CD14-positive monocyte (primary cell): Measurements from ENCODE around the gene C12orf75. TPM values are rescaled to one million over a fixed set of nuclear protein-coding genes. Genes with fewer than 3 reads are reported as not detected.

Experiments used
- DNase-seq, 3 donors: peaks; one replicate each; pipeline ENCODE4 v3.0.0-alpha.2; 2011 to 2022
- H2AFZ ChIP-seq: 2 replicates; pipeline ENCODE4 v1.6.0; 2012; ENCODE audit warnings: mild to moderate bottlenecking, low read depth, low read length, inconsistent platforms; ENCODE audit not compliant: insufficient read depth, poor library complexity, severe bottlenecking
- H3K27ac ChIP-seq, 2 donors: 1 replicate in 1 of 2; 2 replicates in 1 of 2; pipeline ENCODE4 v1.5.1; 2012 to 2013; ENCODE audit warnings: low read length in 2 of 2, control low read depth in 1 of 2, inconsistent platforms in 1 of 2, low read depth in 1 of 2, mild to moderate bottlenecking in 1 of 2
- H3K27me3 ChIP-seq, 2 donors: one replicate each; pipeline versions ENCODE4 v1.6.0 to v1.6.1; 2011 to 2013; ENCODE audit warnings: low read length in 2 of 2; ENCODE audit not compliant: control insufficient read depth in 2 of 2, insufficient read depth in 2 of 2
- H3K36me3 ChIP-seq, 2 donors: replicated peaks in 1 of 2; 1 replicate in 1 of 2; 2 replicates in 1 of 2; pipeline versions ENCODE4 v1.5.1 to v1.6.1; 2012 to 2013; ENCODE audit warnings: low read length in 2 of 2, control low read depth in 1 of 2, inconsistent platforms in 1 of 2, mild to moderate bottlenecking in 1 of 2; ENCODE audit not compliant: insufficient read depth in 2 of 2, control insufficient read depth in 1 of 2
- H3K4me1 ChIP-seq, 2 donors: 1 replicate in 1 of 2; 2 replicates in 1 of 2; pipeline versions ENCODE4 v1.5.1 to v1.6.1; 2012 to 2013; ENCODE audit warnings: low read length in 2 of 2, control low read depth in 1 of 2, inconsistent platforms in 1 of 2, mild to moderate bottlenecking in 1 of 2, moderate library complexity in 1 of 2; ENCODE audit not compliant: insufficient read depth in 2 of 2, control insufficient read depth in 1 of 2
- H3K4me2 ChIP-seq: replicated peaks from 2 replicates; pipeline ENCODE3; 2012; ENCODE audit warnings: low read length, moderate library complexity, mild to moderate bottlenecking; ENCODE audit not compliant: poor library complexity, severe bottlenecking; ENCODE audit errors: extremely low read depth
- H3K4me3 ChIP-seq, 3 experiments: fragments of 200-600 bp in 1 of 3; sonication (generic) in 1 of 3; replicated peaks in 1 of 3; 1 replicate in 2 of 3; 2 replicates in 1 of 3; pipeline ENCODE4 v1.5.1; 2011 to 2013; ENCODE audit warnings: low read length in 3 of 3, mild to moderate bottlenecking in 3 of 3, control low read depth in 2 of 3, low read depth in 2 of 3, inconsistent platforms in 1 of 3, moderate library complexity in 1 of 3
- H3K79me2 ChIP-seq: 2 replicates; pipeline ENCODE4 v1.6.0; 2012; ENCODE audit warnings: mild to moderate bottlenecking, control low read depth, inconsistent platforms, low read length, moderate library complexity; ENCODE audit not compliant: insufficient read depth
- H3K9ac ChIP-seq: 2 replicates; pipeline ENCODE4 v1.6.0; 2017; ENCODE audit warnings: low read length, mild to moderate bottlenecking; ENCODE audit not compliant: insufficient read depth, poor library complexity, severe bottlenecking
- H3K9me3 ChIP-seq, 2 donors: replicated peaks in 1 of 2; 1 replicate in 1 of 2; 2 replicates in 1 of 2; pipeline versions ENCODE4 v1.5.1 to v1.6.1; 2012 to 2013; ENCODE audit warnings: low read length in 2 of 2, control low read depth in 1 of 2; ENCODE audit not compliant: control insufficient read depth in 1 of 2, insufficient read depth in 1 of 2
- H4K20me1 ChIP-seq: 2 replicates; pipeline ENCODE4 v1.6.0; 2012; ENCODE audit warnings: mild to moderate bottlenecking, low read length, control low read depth, moderate library complexity; ENCODE audit not compliant: insufficient read depth
- H3K27ac Mint-ChIP-seq, 7 donors: one replicate each; pipeline ENCODE4 v1.8.0; 2020; ENCODE audit warnings: mild to moderate bottlenecking in 7 of 7, mixed read lengths in 7 of 7, moderate library complexity in 6 of 7, inconsistent platforms in 2 of 7
- H3K27me3 Mint-ChIP-seq, 3 donors: one replicate each; pipeline ENCODE4 v1.8.0; 2021 to 2022; ENCODE audit warnings: low read depth in 3 of 3, mild to moderate bottlenecking in 3 of 3, mixed read lengths in 3 of 3, moderate library complexity in 3 of 3, inconsistent platforms in 1 of 3
- H3K36me3 Mint-ChIP-seq, 2 donors: one replicate each; pipeline ENCODE4 v1.8.0; 2020; ENCODE audit warnings: mixed read lengths in 2 of 2, inconsistent platforms in 1 of 2, mild to moderate bottlenecking in 1 of 2
- H3K4me1 Mint-ChIP-seq: one replicate; pipeline ENCODE4 v1.8.0; 2020; ENCODE audit warnings: mild to moderate bottlenecking, mixed read lengths
- H3K4me3 Mint-ChIP-seq, 2 donors: one replicate each; pipeline ENCODE4 v1.8.0; 2020; ENCODE audit warnings: mild to moderate bottlenecking in 2 of 2, mixed read lengths in 2 of 2, moderate library complexity in 1 of 2
- H3K9me3 Mint-ChIP-seq, 7 donors: one replicate each; pipeline ENCODE4 v1.8.0; 2020 to 2022; ENCODE audit warnings: mixed read lengths in 7 of 7, mild to moderate bottlenecking in 6 of 7, moderate library complexity in 6 of 7, inconsistent platforms in 2 of 7
- WGBS: methylation state at CpG from one replicate; pipeline ENCODE4 v1.1.5; 2013; ENCODE audit warnings: missing lambda C conversion rate; ENCODE audit not compliant: insufficient coverage; 5-methylcytosine and 5-hydroxymethylcytosine counted together
- intact Hi-C, 2 donors: fragments of 100-400 bp; cut with micrococcal nuclease; formaldehyde crosslinking; loops; one replicate each; pipeline versions ENCODE4 v1.15.0 to v1.15.1; 2023
- polyA plus RNA-seq, 3 donors: library from polyadenylated mRNA; depleted of rRNA in 1 of 3; unstranded in 2 of 3; stranded (reverse) in 1 of 3; fragments of 300-500 nt in 2 of 3; fragments of >200 nt in 1 of 3; fragmentation: Illumina TruSeq in 2 of 3; gene quantifications; 1 replicate in 2 of 3; 2 replicates in 1 of 3; pipeline ENCODE4 v1.2.3, GENCODE V29; 2012 to 2021
- TF ChIP-seq, protein P1 (sequence below): fragments of 200-600 bp; IDR thresholded peaks from one replicate; pipeline ENCODE4 v1.8.0; 2022; ENCODE audit warnings: antibody characterized with exemption, mild to moderate bottlenecking

Gene C12orf75
- polyA plus RNA-seq, 3 donors, result 0.45 to 0.73 (median 0.73) TPM

DNA sequence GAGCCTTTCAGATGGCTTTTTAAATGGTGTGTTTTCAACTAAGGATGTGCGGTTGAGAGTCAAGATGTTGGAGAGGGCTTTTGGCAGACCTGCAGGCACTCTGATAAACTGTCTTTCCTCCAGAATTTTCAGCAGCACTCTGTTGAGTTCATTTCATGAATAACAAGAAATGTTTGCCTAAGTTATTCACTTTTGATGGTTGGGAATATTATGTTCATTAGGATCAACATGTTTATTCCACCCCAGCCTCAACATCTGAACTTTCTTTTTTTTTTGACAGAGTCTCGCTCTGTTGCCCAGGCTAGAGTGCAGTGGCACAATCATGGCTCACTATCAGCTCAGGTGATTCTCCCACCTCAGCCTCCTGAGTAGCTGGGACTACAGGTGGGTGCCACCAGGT is 68.4 kb downstream of the C12orf75 start:
- H3K27me3 Mint-ChIP-seq, result peaks cover 1 to 3% (median 3%) of the 10 kb centered on the region in 3 donors
- TF ChIP-seq, protein P1, sequence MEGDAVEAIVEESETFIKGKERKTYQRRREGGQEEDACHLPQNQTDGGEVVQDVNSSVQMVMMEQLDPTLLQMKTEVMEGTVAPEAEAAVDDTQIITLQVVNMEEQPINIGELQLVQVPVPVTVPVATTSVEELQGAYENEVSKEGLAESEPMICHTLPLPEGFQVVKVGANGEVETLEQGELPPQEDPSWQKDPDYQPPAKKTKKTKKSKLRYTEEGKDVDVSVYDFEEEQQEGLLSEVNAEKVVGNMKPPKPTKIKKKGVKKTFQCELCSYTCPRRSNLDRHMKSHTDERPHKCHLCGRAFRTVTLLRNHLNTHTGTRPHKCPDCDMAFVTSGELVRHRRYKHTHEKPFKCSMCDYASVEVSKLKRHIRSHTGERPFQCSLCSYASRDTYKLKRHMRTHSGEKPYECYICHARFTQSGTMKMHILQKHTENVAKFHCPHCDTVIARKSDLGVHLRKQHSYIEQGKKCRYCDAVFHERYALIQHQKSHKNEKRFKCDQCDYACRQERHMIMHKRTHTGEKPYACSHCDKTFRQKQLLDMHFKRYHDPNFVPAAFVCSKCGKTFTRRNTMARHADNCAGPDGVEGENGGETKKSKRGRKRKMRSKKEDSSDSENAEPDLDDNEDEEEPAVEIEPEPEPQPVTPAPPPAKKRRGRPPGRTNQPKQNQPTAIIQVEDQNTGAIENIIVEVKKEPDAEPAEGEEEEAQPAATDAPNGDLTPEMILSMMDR, result no peak
- no peaks in the 10 kb centered on the region for H3K4me1 Mint-ChIP-seq
- WGBS, result 100% methylated on average over 2 of the region's 2 CpGs
- H3K9ac ChIP-seq, result no peak overlapping the region
- no peak overlapping the region for H3K4me3 Mint-ChIP-seq
- H3K79me2 ChIP-seq, result no peaks in the 10 kb centered on the region
- H3K27me3 ChIP-seq, result no peaks in the 10 kb centered on the region
- no peaks in the 10 kb centered on the region for H3K36me3 ChIP-seq
- H3K27ac ChIP-seq, result no peak overlapping the region
- H3K4me1 ChIP-seq, result no peaks in the 10 kb centered on the region
- H3K36me3 Mint-ChIP-seq, result no peaks in the 10 kb centered on the region
- no peaks in the 10 kb centered on the region for H4K20me1 ChIP-seq
- H3K4me3 ChIP-seq, result no peak overlapping the region
- intact Hi-C loops, result no loop called here
- H3K9me3 Mint-ChIP-seq, result peaks cover 6 to 16% (median 14%) of the 10 kb centered on the region in 7 donors
- no peak overlapping the region for H3K4me2 ChIP-seq
- no peak overlapping the region for H3K27ac Mint-ChIP-seq
- H2AFZ ChIP-seq, result no peak overlapping the region
- no peak for DNase-seq
- H3K9me3 ChIP-seq, result peaks cover 10 to 13% of the 10 kb centered on the region in 2 donors

- Histone ChIP-seq H3K27me3 (no peaks in the 10 kb centered on the region), H3K4me2 (no peak overlapping the region), H2AFZ (no peak overlapping the region), H3K27ac (no peak overlapping the region), H3K9ac (no peak overlapping the region), H4K20me1 (no peaks in the 10 kb centered on the region), H3K4me3 (no peak overlapping the region), H3K9me3 (peaks cover 10 to 15% of the 10 kb centered on the region in 2 donors), H3K4me1 (no peaks in the 10 kb centered on the region), H3K79me2 (no peaks in the 10 kb centered on the region), H3K36me3 (no peaks in the 10 kb centered on the region)
- WGBS, result 100% methylated on average over 2 of the region's 7 CpGs
- TF ChIP-seq, protein P1, result no peak
- H3K27ac Mint-ChIP-seq, result no peak overlapping the region
- intact Hi-C loops, result no loop called here
- no peaks in the 10 kb centered on the region for H3K4me1 Mint-ChIP-seq
- H3K4me3 Mint-ChIP-seq, result no peak overlapping the region
- peaks cover 1 to 3% (median 3%) of the 10 kb centered on the region in 3 donors for H3K27me3 Mint-ChIP-seq
- no peaks in the 10 kb centered on the region for H3K36me3 Mint-ChIP-seq
- H3K9me3 Mint-ChIP-seq, result peaks cover 11 to 20% (median 16%) of the 10 kb centered on the region in 7 donors
- DNase-seq, result no peak
Measured at GRCh38 chr12:105399428-105400081, 69.1 kb downstream of the C12orf75 start.
